ENCODE measurements around the gene CLEC5A.
"Not testable (repeated sequence)": the region's sequence is repeated elsewhere in the genome, so short reads cannot be mapped to it uniquely, and the experiment has no call there.

DNA sequence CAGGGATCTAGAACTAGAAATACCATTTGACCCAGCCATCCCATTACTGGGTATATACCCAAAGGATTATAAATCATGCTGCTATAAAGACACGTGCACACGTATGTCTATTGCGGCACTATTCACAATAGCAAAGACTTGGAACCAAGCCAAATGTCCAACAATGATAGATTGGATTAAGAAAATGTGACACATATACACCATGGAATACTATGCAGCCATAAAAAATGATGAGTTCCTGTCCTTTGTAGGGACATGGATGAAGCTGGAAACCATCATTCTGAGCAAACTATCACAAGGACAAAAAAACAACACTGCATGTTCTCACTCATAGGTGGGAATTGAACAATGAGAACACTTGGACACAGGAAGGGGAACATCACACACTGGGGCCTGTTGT is 47.4 kb downstream of the CLEC5A start:
- TF ChIP-seq CTCF, POLR2AphosphoS5 (IDR thresholded peaks at IDR 0.05): not testable (repeated sequence)

Measured in upper lobe of left lung (tissue), 4 donors.